Measurements from ENCODE around the gene TMEM80. TPM values are rescaled to one million over a fixed set of nuclear protein-coding genes. Genes with fewer than 3 reads are reported as not detected.

TMEM80 gene
- total RNA-seq, 1 donor from 2014 or later = 11.4 TPM

DNA sequence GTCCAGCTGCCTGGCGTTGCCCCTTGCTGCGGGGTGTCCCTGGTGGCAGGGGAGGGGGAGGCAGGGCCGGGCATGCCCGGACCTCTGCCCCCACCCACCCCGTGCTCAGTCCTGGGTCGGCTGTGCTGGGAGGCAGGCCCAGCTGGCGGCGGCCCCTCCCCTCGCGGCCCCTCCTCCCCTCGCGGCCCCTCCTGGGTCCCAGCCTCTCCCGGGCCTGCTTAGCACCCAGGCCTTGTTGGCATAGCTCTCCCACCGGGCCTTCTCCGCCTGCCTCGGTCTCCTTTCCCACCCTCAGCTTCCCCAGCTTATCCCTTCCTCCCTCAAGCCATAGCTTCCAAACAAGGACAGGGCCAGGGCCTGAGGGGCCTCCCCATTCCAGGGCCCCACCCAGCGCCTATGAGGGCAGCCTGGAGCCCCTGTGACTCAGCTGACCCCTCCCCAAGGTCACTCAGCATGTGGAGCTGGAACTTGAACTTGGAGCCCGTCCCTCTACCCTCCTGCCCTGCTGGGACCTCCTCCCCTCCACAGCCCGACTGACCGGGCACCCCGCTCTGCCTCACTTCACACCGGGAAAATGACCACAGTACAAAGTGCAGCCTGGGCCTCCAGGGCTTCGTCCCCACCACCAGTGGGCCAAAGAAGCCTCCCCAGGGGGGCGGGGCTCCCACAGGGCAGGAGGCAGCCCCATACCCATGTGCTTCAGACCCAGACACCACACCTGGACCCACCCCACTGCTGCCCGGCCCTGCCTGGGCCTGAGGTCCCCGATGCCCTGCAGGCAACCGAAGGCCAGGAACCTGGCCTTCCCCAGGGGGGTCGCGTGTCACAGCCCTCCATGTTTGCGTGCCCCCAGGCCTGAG is 11.6 kb downstream of the TMEM80 start:
- Mint-ChIP-seq H3K27me3 (ENCODE audit: low read depth) (peaks cover 18% of the 10 kb centered on the region), H3K4me1 (ENCODE audit: low read depth) (peaks cover 6% of the 10 kb centered on the region), H3K4me3 (ENCODE audit: low read depth) (no peak overlapping the region), H3K27ac (no peak overlapping the region), H3K9me3 (no peaks in the 10 kb centered on the region), H3K36me3 (ENCODE audit: low read depth) (no peaks in the 10 kb centered on the region)
- no peak for DNase-seq (ENCODE audit: low spot score)
- intact Hi-C loops (cut with micrococcal nuclease) = no loop called here

DNA sequence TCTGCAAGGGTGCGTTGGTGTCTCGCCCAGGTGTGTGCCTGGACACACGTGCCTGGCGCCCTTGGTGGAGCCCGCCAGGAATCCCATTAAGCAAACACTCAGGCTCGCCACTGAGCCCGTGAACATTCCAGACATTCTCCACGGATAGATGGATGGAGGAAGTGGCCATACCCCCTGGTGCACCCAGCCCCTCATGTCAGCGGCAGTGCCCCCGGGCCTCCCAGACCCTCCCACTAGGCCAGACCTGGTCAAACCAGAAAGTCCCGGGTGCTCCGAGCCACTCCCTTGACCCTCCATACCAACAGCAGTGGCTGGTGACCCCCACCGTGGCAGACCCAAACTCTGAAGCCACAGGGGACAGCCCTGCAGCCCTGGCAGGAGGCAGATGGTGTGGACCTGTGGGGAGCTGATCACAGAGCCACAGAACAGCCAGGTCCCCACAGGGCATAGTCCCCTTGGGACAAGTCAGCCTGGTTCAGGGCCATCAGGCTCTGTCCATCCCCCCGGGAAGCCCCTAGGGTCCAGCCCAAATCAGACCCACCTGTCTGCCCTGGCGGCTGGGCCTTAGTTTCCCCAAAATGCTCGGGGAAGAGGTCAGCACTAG is 12.3 kb downstream of the TMEM80 start:
- no peaks in the 10 kb centered on the region for H3K9me3 Mint-ChIP-seq
- peaks cover 18% of the 10 kb centered on the region for H3K27me3 Mint-ChIP-seq (ENCODE audit: low read depth)
- intact Hi-C loops (cut with micrococcal nuclease) = no loop called here
- no peaks in the 10 kb centered on the region for H3K36me3 Mint-ChIP-seq (ENCODE audit: low read depth)
- no peak for DNase-seq (ENCODE audit: low spot score)
- peaks cover 6% of the 10 kb centered on the region for H3K4me1 Mint-ChIP-seq (ENCODE audit: low read depth)
- no peak overlapping the region for H3K4me3 Mint-ChIP-seq (ENCODE audit: low read depth)
- H3K27ac Mint-ChIP-seq = no peak overlapping the region

DNA sequence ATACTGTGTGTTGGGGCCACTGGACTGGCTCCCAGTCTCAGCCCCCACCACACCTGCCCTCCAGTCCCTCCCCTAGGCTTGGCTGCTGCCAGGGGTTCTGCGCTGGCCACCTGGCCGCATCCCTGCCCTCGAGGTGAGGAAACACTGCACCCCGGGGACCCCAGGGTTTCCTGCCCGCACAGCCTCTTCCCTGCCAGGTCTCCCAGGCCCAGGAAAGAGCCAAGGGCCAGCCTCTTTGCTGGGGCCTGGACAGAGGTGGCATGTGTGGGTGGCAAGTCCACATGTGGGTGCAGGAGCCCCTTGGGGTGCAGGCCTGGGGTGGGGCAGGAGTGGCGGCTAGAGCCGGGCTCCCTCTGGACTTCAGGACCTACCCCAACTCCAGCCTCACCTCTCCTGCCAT is 12.9 kb downstream of the TMEM80 start:
- intact Hi-C loops (cut with micrococcal nuclease) = no loop called here
- peaks cover 6% of the 10 kb centered on the region for H3K4me1 Mint-ChIP-seq (ENCODE audit: low read depth)
- H3K27me3 Mint-ChIP-seq (ENCODE audit: low read depth) = peaks cover 18% of the 10 kb centered on the region
- H3K9me3 Mint-ChIP-seq = no peaks in the 10 kb centered on the region
- no peak overlapping the region for H3K27ac Mint-ChIP-seq
- H3K4me3 Mint-ChIP-seq (ENCODE audit: low read depth) = no peak overlapping the region
- no peak for DNase-seq (ENCODE audit: low spot score)
- no peaks in the 10 kb centered on the region for H3K36me3 Mint-ChIP-seq (ENCODE audit: low read depth)

DNA sequence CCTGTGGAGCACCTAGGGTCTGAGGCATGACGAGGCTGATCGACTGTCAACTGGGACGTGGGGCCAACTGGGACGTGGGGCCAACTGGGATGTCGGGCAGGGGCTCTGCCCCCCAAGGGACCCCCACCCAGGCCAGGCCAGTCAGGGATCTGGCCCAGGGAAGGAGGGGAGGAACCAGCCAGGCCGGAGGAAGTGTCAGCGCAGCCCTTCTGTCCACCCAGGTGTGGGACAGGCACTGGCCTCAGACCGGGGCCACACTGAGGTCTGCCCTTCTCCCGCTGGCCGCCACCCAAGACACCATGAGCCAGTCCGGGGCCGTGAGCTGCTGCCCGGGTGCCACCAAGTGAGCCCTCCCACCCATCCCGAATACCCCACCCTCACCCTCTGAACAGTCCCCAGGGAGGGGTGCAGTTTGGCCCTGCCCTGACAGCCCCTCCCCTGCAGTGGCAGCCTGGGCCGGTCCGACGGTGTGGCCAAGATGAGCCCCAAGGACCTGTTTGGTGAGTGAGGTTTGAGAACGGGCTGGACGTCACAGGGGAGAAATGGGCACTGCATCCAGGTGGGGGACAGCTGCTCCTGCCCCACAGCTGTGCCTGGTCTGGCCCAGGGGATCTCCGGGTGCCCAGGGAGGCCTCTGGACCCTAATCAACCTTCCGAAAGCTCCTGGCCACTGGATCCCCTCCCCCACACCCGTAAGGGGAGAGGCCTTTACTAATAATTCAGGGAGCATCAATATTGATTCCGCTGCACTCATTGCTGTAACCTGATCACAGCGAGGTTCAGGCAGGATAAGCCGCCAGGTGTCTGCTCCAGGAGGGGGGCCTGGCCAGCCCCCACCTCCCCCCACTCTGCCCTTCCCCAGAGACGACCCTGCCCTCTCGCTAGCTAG is 13.7 kb downstream of the TMEM80 start:
- no peak for DNase-seq (ENCODE audit: low spot score)
- H3K4me1 Mint-ChIP-seq (ENCODE audit: low read depth) = peaks cover 6% of the 10 kb centered on the region
- intact Hi-C loops (cut with micrococcal nuclease) = no loop called here
- no peak overlapping the region for H3K4me3 Mint-ChIP-seq (ENCODE audit: low read depth)
- H3K27me3 Mint-ChIP-seq (ENCODE audit: low read depth) = peaks cover 22% of the 10 kb centered on the region
- no peak overlapping the region for H3K27ac Mint-ChIP-seq
- no peaks in the 10 kb centered on the region for H3K9me3 Mint-ChIP-seq
- no peaks in the 10 kb centered on the region for H3K36me3 Mint-ChIP-seq (ENCODE audit: low read depth)

DNA sequence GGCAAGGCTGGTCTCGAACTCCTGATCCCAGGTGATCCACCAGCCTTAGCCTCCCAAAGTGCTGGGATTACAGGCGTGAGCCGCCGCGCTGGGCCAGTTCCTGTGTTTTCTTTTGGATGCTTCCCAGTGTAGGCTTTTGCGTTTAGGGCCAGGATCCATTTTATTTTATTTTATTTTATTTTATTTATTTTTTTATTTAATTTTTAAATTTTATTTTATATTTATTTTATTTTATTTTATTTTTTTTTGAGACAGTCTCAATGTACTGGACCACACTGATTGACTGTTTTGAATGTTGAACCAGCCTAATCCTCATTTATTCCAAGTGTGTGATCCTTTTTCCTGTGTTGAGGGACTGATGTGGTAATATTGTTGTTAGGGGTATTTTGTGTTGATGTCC is 18.8 kb downstream of the TMEM80 start:
- Mint-ChIP-seq H3K27ac (no peak overlapping the region), H3K4me3 (ENCODE audit: low read depth) (no peak overlapping the region), H3K36me3 (ENCODE audit: low read depth) (no peaks in the 10 kb centered on the region), H3K4me1 (ENCODE audit: low read depth) (peaks cover 6% of the 10 kb centered on the region), H3K9me3 (peaks cover 4% of the 10 kb centered on the region), H3K27me3 (ENCODE audit: low read depth) (peaks cover 26% of the 10 kb centered on the region)
- intact Hi-C loops (cut with micrococcal nuclease) = no loop called here
- no peak for DNase-seq (ENCODE audit: low spot score)

DNA sequence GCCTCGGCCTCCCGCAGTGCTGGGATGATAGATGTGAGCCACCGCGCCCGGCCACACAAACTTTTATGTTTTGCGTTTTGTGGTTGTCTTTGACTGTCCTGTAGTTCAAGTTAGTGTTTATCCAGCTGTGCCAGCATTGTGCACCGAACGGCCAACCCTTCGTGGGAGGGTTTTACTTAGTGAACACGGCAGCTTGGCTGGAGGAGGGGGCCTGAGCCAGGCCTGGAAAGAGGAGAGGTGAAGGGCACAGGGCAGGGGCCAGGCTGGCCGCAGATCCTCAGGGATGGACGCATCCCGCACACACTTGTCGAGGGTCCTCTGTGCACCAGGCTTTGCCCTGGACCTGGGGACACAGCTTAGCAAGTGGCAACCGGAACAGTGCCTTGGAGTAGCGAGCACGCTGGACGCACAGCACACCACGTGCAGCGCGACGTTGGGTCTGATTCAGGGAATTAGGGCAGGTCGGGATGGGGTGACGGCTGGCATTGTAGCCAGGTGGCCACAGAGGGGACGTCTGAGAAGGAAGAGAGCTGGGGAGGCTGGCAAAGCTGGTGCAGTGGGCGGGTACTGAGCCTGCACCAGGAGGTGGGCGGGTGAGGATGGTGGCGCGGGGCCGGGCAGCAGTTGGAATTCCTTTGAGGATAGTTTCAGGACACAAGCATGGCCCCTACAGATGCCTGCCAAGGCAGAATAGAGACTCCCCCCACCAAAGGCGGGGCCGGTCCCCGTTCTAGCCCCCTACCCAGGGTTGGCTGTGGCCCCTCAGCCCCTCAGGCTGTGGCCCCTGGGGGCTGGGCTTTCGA is 23.8 kb downstream of the TMEM80 start:
- intact Hi-C loops (cut with micrococcal nuclease) = loop anchor here (5.0 to 10.0 kb wide), 2 partner anchors 105 to 182 kb away; partner anchors contain the start of genes HRAS, IRF7 and LRRC56
- Mint-ChIP-seq H3K27me3 (ENCODE audit: low read depth) (peaks cover 32% of the 10 kb centered on the region), H3K36me3 (ENCODE audit: low read depth) (no peaks in the 10 kb centered on the region), H3K27ac (no peak overlapping the region), H3K4me1 (ENCODE audit: low read depth) (peaks cover 6% of the 10 kb centered on the region), H3K4me3 (ENCODE audit: low read depth) (peak overlapping the region; percentile 39), H3K9me3 (peaks cover 4% of the 10 kb centered on the region)
- no peak for DNase-seq (ENCODE audit: low spot score)

DNA sequence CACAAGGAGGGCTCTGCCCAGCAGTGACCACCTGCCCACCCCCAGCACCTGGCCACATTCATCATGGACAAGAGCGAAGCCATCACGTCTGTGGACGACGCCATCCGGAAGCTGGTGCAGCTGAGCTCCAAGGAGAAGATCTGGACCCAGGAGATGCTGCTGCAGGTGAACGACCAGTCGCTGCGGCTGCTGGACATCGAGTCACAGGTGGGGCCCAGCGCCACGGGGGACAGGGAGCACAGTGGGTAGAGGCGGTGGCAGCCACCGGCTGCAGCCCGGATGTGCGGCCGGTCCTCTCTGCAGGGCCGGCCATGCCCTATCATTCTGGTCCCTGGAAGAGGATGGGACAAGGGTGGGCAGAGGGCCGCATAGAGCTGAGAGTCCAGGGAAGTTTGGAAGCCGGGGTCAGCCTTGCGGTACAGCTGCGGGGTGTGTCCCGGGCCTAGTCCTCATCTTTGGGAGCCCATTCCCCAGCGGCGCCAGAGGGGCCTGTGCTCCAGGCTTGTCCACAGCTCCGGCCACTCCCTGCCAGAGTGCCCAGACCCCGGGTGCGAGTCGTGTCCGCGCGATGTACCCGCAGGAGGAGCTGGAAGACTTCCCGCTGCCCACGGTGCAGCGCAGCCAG is 24.5 kb downstream of the TMEM80 start:
- intact Hi-C loops (cut with micrococcal nuclease) = loop anchor here (5.0 to 10.0 kb wide), 2 partner anchors 105 to 183 kb away; partner anchors contain the start of genes HRAS, IRF7 and LRRC56
- Mint-ChIP-seq H3K27ac (no peak overlapping the region), H3K4me1 (ENCODE audit: low read depth) (peaks cover 6% of the 10 kb centered on the region), H3K27me3 (ENCODE audit: low read depth) (peaks cover 29% of the 10 kb centered on the region), H3K36me3 (ENCODE audit: low read depth) (no peaks in the 10 kb centered on the region), H3K4me3 (ENCODE audit: low read depth) (no peak overlapping the region), H3K9me3 (peaks cover 3% of the 10 kb centered on the region)
- DNase-seq (ENCODE audit: low spot score) = no peak

DNA sequence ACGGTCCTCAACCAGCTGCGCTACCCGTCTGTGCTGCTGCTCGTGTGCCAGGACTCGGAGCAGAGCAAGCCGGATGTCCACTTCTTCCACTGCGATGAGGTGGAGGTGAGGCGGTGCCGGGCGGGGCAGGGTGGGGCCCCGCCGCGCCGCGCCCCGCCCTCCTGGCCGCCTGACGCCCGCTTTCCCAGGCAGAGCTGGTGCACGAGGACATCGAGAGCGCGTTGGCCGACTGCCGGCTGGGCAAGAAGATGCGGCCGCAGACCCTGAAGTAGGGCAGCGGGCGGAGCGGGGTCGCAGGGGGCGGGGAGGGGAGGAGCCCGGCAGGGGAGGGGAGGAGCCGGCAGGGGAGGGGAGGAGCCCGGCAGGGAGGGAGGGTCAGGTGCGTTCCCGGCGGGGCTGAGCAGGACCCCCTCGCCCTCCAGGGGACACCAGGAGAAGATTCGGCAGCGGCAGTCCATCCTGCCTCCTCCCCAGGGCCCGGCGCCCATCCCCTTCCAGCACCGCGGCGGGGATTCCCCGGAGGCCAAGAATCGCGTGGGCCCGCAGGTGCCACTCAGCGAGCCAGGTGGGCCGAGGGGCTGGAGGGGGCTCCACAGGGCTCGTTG is 25.1 kb downstream of the TMEM80 start:
- no peak overlapping the region for H3K4me3 Mint-ChIP-seq (ENCODE audit: low read depth)
- H3K9me3 Mint-ChIP-seq = no peaks in the 10 kb centered on the region
- peaks cover 8% of the 10 kb centered on the region for H3K4me1 Mint-ChIP-seq (ENCODE audit: low read depth)
- intact Hi-C loops (cut with micrococcal nuclease) = loop anchor here (5.0 to 10.0 kb wide), 2 partner anchors 106 to 183 kb away; partner anchors contain the start of genes HRAS, IRF7 and LRRC56
- peaks cover 27% of the 10 kb centered on the region for H3K27me3 Mint-ChIP-seq (ENCODE audit: low read depth)
- H3K27ac Mint-ChIP-seq = no peak overlapping the region
- no peaks in the 10 kb centered on the region for H3K36me3 Mint-ChIP-seq (ENCODE audit: low read depth)
- no peak for DNase-seq (ENCODE audit: low spot score)

DNA sequence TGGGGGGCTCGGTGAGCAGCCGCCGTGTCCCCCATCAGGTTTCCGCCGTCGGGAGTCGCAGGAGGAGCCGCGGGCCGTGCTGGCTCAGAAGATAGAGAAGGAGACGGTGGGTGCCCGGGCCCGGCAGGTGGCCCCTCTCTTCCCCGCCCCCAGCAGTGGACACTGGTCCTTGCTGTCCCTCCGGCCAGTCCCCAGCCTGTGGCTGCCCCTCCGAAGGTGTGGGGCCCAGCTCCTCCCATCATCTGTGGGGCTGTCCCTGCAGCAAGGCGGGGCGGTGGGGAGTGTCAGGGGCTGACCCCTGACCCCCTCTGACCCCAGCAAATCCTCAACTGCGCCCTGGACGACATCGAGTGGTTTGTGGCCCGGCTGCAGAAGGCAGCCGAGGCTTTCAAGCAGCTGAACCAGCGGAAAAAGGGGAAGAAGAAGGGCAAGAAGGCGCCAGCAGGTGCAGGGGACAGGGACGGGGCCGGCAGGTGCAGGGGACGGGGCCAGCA is 25.7 kb downstream of the TMEM80 start:
- no peak for DNase-seq (ENCODE audit: low spot score)
- Mint-ChIP-seq H3K27me3 (ENCODE audit: low read depth) (peaks cover 27% of the 10 kb centered on the region), H3K36me3 (ENCODE audit: low read depth) (no peaks in the 10 kb centered on the region), H3K4me1 (ENCODE audit: low read depth) (peaks cover 8% of the 10 kb centered on the region), H3K9me3 (no peaks in the 10 kb centered on the region), H3K4me3 (ENCODE audit: low read depth) (no peak overlapping the region), H3K27ac (no peak overlapping the region)
- intact Hi-C loops (cut with micrococcal nuclease) = loop anchor here (5.0 to 10.0 kb wide), 2 partner anchors 106 to 184 kb away; partner anchors contain the start of genes HRAS, IRF7 and LRRC56

DNA sequence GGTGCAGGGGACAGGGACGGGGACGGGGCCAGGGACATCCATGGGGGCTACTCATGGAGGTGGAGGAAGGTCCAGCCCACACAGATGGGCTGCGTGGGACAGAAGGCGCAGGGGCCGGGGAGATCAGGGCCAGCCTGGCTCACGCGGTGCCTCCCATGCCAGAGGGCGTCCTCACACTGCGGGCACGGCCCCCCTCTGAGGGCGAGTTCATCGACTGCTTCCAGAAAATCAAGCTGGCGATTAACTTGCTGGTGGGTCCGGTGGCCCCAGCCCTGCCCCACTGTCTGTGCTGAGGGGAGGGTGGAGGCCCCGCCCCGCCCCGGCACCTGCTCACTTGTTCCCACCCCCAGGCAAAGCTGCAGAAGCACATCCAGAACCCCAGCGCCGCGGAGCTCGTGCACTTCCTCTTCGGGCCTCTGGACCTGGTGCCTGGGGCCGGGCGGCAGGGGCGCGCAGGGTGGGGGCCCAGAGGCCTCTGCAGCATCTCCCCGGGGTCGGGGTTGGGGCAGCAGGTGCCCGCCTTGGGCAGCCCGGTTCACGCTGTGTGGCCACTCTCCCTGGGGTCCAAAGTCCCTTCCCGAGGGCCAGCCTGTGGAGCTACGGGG is 26.2 kb downstream of the TMEM80 start:
- H3K4me3 Mint-ChIP-seq (ENCODE audit: low read depth) = peak overlapping the region; percentile 2
- no peaks in the 10 kb centered on the region for H3K9me3 Mint-ChIP-seq
- peaks cover 8% of the 10 kb centered on the region for H3K4me1 Mint-ChIP-seq (ENCODE audit: low read depth)
- peak; percentile 36 for DNase-seq (ENCODE audit: low spot score)
- H3K27me3 Mint-ChIP-seq (ENCODE audit: low read depth) = peaks cover 24% of the 10 kb centered on the region
- intact Hi-C loops (cut with micrococcal nuclease) = loop anchor here (2.0 to 10.0 kb wide), 3 partner anchors 59 to 185 kb away; partner anchors contain the start of genes HRAS, IRF7 and LRRC56
- no peaks in the 10 kb centered on the region for H3K36me3 Mint-ChIP-seq (ENCODE audit: low read depth)
- H3K27ac Mint-ChIP-seq = no peak overlapping the region

DNA sequence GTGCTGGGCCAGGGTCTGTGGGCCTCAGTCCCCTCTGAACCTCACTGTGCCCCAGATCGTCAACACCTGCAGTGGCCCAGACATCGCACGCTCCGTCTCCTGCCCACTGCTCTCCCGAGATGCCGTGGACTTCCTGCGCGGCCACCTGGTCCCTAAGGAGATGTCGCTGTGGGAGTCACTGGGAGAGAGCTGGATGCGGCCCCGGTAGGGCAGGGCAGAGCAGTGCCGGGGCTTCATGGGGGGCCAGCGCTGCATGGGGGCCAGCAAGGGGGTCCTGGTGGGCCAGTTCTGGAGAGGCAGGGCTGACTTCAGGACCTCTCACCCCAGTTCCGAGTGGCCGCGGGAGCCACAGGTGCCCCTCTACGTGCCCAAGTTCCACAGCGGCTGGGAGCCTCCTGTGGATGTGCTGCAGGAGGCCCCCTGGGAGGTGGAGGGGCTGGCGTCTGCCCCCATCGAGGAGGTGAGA is 26.8 kb downstream of the TMEM80 start:
- Mint-ChIP-seq H3K4me1 (ENCODE audit: low read depth) (peaks cover 8% of the 10 kb centered on the region), H3K9me3 (no peaks in the 10 kb centered on the region), H3K36me3 (ENCODE audit: low read depth) (no peaks in the 10 kb centered on the region), H3K27ac (no peak overlapping the region), H3K4me3 (ENCODE audit: low read depth) (no peak overlapping the region), H3K27me3 (ENCODE audit: low read depth) (peaks cover 24% of the 10 kb centered on the region)
- no peak for DNase-seq (ENCODE audit: low spot score)
- intact Hi-C loops (cut with micrococcal nuclease) = loop anchor here (2.0 to 10.0 kb wide), 3 partner anchors 60 to 185 kb away; partner anchors contain the start of genes HRAS, IRF7 and LRRC56
